Loucy (cell line): ENCODE results near the gene MIEF1.

Source experiments
- H2AFZ ChIP-seq: fragments of 200-600 bp; sonication (generic); 2 replicates; pipeline ENCODE4 v1.6.0; 2016; ENCODE audit warnings: antibody characterized with exemption, mild to moderate bottlenecking, low read length, moderate library complexity
- H3F3A ChIP-seq: fragments of 200-600 bp; 2 replicates; pipeline ENCODE4 v1.6.0; 2016; ENCODE audit warnings: antibody characterized with exemption, low read depth, mild to moderate bottlenecking
- H3K27me3 ChIP-seq: fragments of 200-600 bp; sonication (generic); 2 replicates; pipeline ENCODE4 v1.6.1; 2014; ENCODE audit warnings: low read length, mild to moderate bottlenecking; ENCODE audit not compliant: insufficient read depth, poor library complexity, severe bottlenecking
- H3K36me3 ChIP-seq: fragments of 200-600 bp; sonication (generic); 2 replicates; pipeline ENCODE4 v1.6.1; 2016; ENCODE audit warnings: low read length; ENCODE audit not compliant: insufficient read depth
- H3K4me1 ChIP-seq: fragments of 200-600 bp; sonication (generic); 2 replicates; pipeline ENCODE4 v1.5.1; 2014; ENCODE audit warnings: low read length, mild to moderate bottlenecking; ENCODE audit not compliant: insufficient read depth, poor library complexity, severe bottlenecking
- H3K4me2 ChIP-seq: fragments of 200-600 bp; sonication (generic); 2 replicates; pipeline ENCODE4 v1.6.0; 2014; ENCODE audit warnings: antibody characterized with exemption, low read length, low read depth, mild to moderate bottlenecking; ENCODE audit not compliant: poor library complexity, severe bottlenecking
- H3K4me3 ChIP-seq: fragments of 200-600 bp; sonication (generic); 2 replicates; pipeline ENCODE4 v1.5.1; 2014; ENCODE audit warnings: low read length, mild to moderate bottlenecking, mixed read lengths; ENCODE audit not compliant: poor library complexity, severe bottlenecking
- H3K79me2 ChIP-seq: fragments of 200-600 bp; sonication (generic); 2 replicates; pipeline ENCODE4 v1.6.1; 2014; ENCODE audit warnings: low read length; ENCODE audit not compliant: insufficient read depth
- H3K9ac ChIP-seq: fragments of 200-600 bp; sonication (generic); 2 replicates; pipeline ENCODE4 v1.6.0; 2014; ENCODE audit warnings: mild to moderate bottlenecking, low read depth, low read length, moderate library complexity; ENCODE audit not compliant: poor library complexity, severe bottlenecking
- H3K9me2 ChIP-seq: fragments of 200-600 bp; sonication (generic); replicated peaks from 2 replicates; pipeline ENCODE4 v1.6.1; 2016; ENCODE audit warnings: low read depth, low read length, mixed read lengths
- H3K9me3 ChIP-seq: fragments of 200-600 bp; sonication (generic); 2 replicates; pipeline ENCODE4 v1.6.1; 2014; ENCODE audit warnings: mild to moderate bottlenecking, antibody characterized with exemption, low read length, low read depth; ENCODE audit not compliant: insufficient read depth
- H4K20me1 ChIP-seq: fragments of 200-600 bp; sonication (generic); 2 replicates; pipeline ENCODE4 v1.6.0; 2014; ENCODE audit warnings: antibody characterized with exemption, low read length, mild to moderate bottlenecking; ENCODE audit not compliant: insufficient read depth, poor library complexity, severe bottlenecking
- CTCF ChIP-seq: fragments of 200-600 bp; sonication (generic); conservative IDR thresholded peaks from 2 replicates; pipeline ENCODE4 v1.5.1; 2014; ENCODE audit warnings: mild to moderate bottlenecking, antibody characterized with exemption, low read length
- EZH2phosphoT487 ChIP-seq: fragments of 200-600 bp; IDR thresholded peaks from 2 replicates; pipeline ENCODE4 v1.6.1; 2018; ENCODE audit warnings: antibody characterized with exemption, mild to moderate bottlenecking, moderate library complexity, borderline replicate concordance

MIEF1 gene

GRCh38 chr22:39546889-39547586 is 44.9 kb downstream of the MIEF1 start:
- H3F3A ChIP-seq, result no peaks in the 10 kb centered on the region
- no peaks in the 10 kb centered on the region for H4K20me1 ChIP-seq
- H3K36me3 ChIP-seq, result no peaks in the 10 kb centered on the region
- no peak for TF ChIP-seq CTCF
- no peak for TF ChIP-seq EZH2phosphoT487
- H3K27me3 ChIP-seq, result peaks cover 6% of the 10 kb centered on the region
- no peaks in the 10 kb centered on the region for H3K9me2 ChIP-seq
- H3K9ac ChIP-seq, result no peak overlapping the region
- H3K4me1 ChIP-seq, result peaks cover 14% of the 10 kb centered on the region
- no peaks in the 10 kb centered on the region for H3K79me2 ChIP-seq
- no peak overlapping the region for H3K4me2 ChIP-seq
- H2AFZ ChIP-seq, result no peak overlapping the region
- H3K4me3 ChIP-seq, result no peak overlapping the region
- no peaks in the 10 kb centered on the region for H3K9me3 ChIP-seq

GRCh38 chr22:39547587-39547947 is 45.5 kb downstream of the MIEF1 start:
- peaks cover 14% of the 10 kb centered on the region for H3K4me1 ChIP-seq
- H3K79me2 ChIP-seq, result no peaks in the 10 kb centered on the region
- H3K9me3 ChIP-seq, result no peaks in the 10 kb centered on the region
- H3K9ac ChIP-seq, result no peak overlapping the region
- H3K27me3 ChIP-seq, result peaks cover 6% of the 10 kb centered on the region
- no peaks in the 10 kb centered on the region for H3K9me2 ChIP-seq
- H3K4me2 ChIP-seq, result no peak overlapping the region
- no peak overlapping the region for H3K4me3 ChIP-seq
- TF ChIP-seq CTCF, result no peak
- TF ChIP-seq EZH2phosphoT487, result no peak
- H2AFZ ChIP-seq, result no peak overlapping the region
- H4K20me1 ChIP-seq, result no peaks in the 10 kb centered on the region
- H3K36me3 ChIP-seq, result no peaks in the 10 kb centered on the region
- no peaks in the 10 kb centered on the region for H3F3A ChIP-seq

GRCh38 chr22:39553429-39553828 is 51.3 kb downstream of the MIEF1 start:
- Histone ChIP-seq H3K9me3 (no peaks in the 10 kb centered on the region), H3K9ac (no peak overlapping the region), H3F3A (no peaks in the 10 kb centered on the region), H3K79me2 (no peaks in the 10 kb centered on the region), H3K36me3 (no peaks in the 10 kb centered on the region), H3K4me2 (no peak overlapping the region), H2AFZ (no peak overlapping the region), H3K27me3 (peaks cover under 1% of the 10 kb centered on the region), H3K4me3 (no peak overlapping the region), H4K20me1 (no peaks in the 10 kb centered on the region), H3K4me1 (no peaks in the 10 kb centered on the region), H3K9me2 (no peaks in the 10 kb centered on the region)
- TF ChIP-seq CTCF, result no peak
- no peak for TF ChIP-seq EZH2phosphoT487
